Small intestine (tissue), 7 donors: ENCODE results near the gene ITM2C. TPM values are rescaled to one million over a fixed set of nuclear protein-coding genes. Genes with fewer than 3 reads are reported as not detected.
A peak's percentile ranks its signal among the peaks of the same experiment; 100 is the strongest.

Experiments used
- DNase-seq, 2 donors: peaks; one replicate each; pipeline versions ENCODE4 v3.0.0 to v3.0.0-alpha.2; 2013
- FAIRE-seq: peaks from 2 replicates; lab custom pipeline; 2012; peaks lifted over from hg19 to GRCh38; lab: Jason Lieb, UNC
- H3K27ac ChIP-seq, 3 donors: one replicate each; pipeline ENCODE4 v1.5.1; 2013; ENCODE audit warnings: low read length in 2 of 3, mild to moderate bottlenecking in 2 of 3, control low read depth in 1 of 3, inconsistent platforms in 1 of 3, low read depth in 1 of 3, moderate library complexity in 1 of 3
- H3K27me3 ChIP-seq, 3 donors: one replicate each; pipeline ENCODE4 v1.6.1; 2013; ENCODE audit warnings: low read length in 3 of 3, inconsistent platforms in 1 of 3; ENCODE audit not compliant: control insufficient read depth in 3 of 3, insufficient read depth in 3 of 3
- H3K36me3 ChIP-seq, 3 donors: one replicate each; pipeline ENCODE4 v1.6.1; 2013; ENCODE audit warnings: low read length in 3 of 3, inconsistent platforms in 1 of 3, low read depth in 1 of 3, mild to moderate bottlenecking in 1 of 3, moderate library complexity in 1 of 3; ENCODE audit not compliant: control insufficient read depth in 3 of 3, insufficient read depth in 2 of 3
- H3K4me1 ChIP-seq, 3 donors: one replicate each; pipeline ENCODE4 v1.6.1; 2013; ENCODE audit warnings: low read length in 2 of 3, inconsistent platforms in 1 of 3, low read depth in 1 of 3, mild to moderate bottlenecking in 1 of 3, moderate library complexity in 1 of 3; ENCODE audit not compliant: control insufficient read depth in 3 of 3, insufficient read depth in 2 of 3
- H3K4me3 ChIP-seq, 3 donors: one replicate each; pipeline ENCODE4 v1.5.1; 2013; ENCODE audit warnings: low read length in 3 of 3, control low read depth in 1 of 3, inconsistent platforms in 1 of 3, low read depth in 1 of 3, mild to moderate bottlenecking in 1 of 3, moderate library complexity in 1 of 3
- H3K9me3 ChIP-seq, 2 donors: one replicate each; pipeline ENCODE4 v1.6.1; 2013; ENCODE audit warnings: low read depth in 1 of 2, low read length in 1 of 2; ENCODE audit not compliant: control insufficient read depth in 2 of 2, insufficient read depth in 1 of 2
- WGBS, 3 donors: extraction: QIAGEN DNeasy Blood & Tissue Kit; methylation state at CpG; one replicate each; pipeline ENCODE4 v1.1.7; 2013; 5-methylcytosine and 5-hydroxymethylcytosine counted together
- polyA plus RNA-seq, 4 donors: library from polyadenylated mRNA; stranded (reverse) in 3 of 4; unstranded in 1 of 4; fragments of 200-250 nt in 3 of 4; fragments of 120-200 nt in 1 of 4; gene quantifications; one replicate each; pipeline versions ENCODE4 v1.2.1 to v1.2.3, GENCODE V29; 2013
- donor health status: healthy with polysubstance abuse.
- donor health status: control.
- donor health status: control.
- donor health status: Bipolar disorder and iron deficiency.
- donor health status: healthy.

Gene ITM2C
- polyA plus RNA-seq, 4 donors: 38.9 to 455 (median 168) TPM

DNA sequence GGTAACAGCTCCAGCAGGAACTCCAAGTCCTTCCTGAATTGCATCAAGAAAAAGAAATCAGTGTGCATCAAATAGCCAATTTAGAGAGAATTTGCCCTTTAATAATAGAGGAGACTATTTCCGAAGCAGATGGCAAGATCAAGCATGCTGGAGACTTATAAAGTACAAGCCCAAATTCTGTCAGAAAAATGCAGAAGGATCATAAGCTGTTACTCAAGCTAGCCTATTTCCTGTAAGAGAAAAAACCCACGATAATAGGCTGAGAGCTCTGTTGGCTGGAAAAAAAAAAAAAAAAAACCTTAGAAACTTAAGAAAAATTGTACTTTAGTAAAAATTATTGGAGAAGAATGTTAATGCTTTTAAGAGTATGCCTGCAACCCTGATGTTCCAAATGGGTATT is 24.4 kb upstream of the ITM2C start:
- H3K4me3 ChIP-seq: no peak overlapping the region
- H3K9me3 ChIP-seq: peaks cover 0 to 10% of the 10 kb centered on the region in 2 donors
- no peak overlapping the region for H3K27ac ChIP-seq
- H3K36me3 ChIP-seq: no peaks in the 10 kb centered on the region
- 52 to 74% (median 68%) methylated on average over 2 of the region's 2 CpGs for WGBS, 3 donors
- no peak for FAIRE-seq
- peaks cover 0 to 6% (median 0%) of the 10 kb centered on the region in 3 donors for H3K4me1 ChIP-seq
- H3K27me3 ChIP-seq: no peaks in the 10 kb centered on the region
- no peak for DNase-seq

DNA sequence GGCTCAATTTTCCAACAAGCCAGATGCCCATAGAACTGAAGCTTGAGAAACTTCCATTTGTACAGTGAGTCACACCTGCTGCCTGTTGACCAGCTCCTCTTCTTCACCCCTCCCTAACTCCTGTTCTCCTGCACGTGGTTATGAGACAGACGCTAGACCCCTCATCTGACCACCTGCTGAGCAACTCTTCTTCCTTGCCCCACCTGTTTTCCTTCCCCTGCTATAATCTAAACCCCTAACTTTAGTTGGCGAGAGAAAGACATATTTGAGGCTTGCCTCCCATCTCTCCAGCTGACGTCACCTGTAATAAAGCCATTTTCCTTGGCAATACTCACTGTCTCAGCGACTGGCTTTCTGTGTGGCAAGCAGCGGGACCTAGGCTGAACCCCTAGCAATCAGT is 22.3 kb upstream of the ITM2C start:
- no peaks in the 10 kb centered on the region for H3K36me3 ChIP-seq
- H3K4me1 ChIP-seq: peaks cover 0 to 6% (median 0%) of the 10 kb centered on the region in 3 donors
- FAIRE-seq (no peak), DNase-seq (peak; percentile 25 to 60)
- no peak overlapping the region for H3K4me3 ChIP-seq
- peaks cover 0 to 17% of the 10 kb centered on the region in 2 donors for H3K9me3 ChIP-seq
- 11 to 56% (median 32%) methylated on average over 6 of the region's 6 CpGs for WGBS, 3 donors
- H3K27ac ChIP-seq: no peak overlapping the region
- H3K27me3 ChIP-seq: no peaks in the 10 kb centered on the region

DNA sequence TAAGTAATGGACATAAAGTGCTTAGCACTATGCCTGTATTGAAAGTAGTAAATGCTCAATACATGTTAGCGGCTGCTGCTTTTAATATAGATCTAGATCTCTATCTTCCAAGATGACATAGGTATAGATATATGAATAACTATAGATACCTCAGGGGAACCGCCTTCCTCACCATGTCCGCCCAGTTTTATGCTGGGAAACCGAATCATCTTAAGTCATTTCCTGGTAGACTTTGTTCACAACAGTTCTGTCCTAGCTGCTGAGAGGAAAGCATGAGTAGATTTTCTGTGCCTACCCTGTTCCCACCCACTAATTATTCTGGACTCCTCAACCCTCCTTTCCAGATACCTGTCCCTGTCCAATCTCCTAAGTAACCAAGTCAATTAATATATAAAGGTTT is 21.6 kb upstream of the ITM2C start:
- no peaks in the 10 kb centered on the region for H3K36me3 ChIP-seq
- DNase-seq (peak; percentile 48 to 50), FAIRE-seq (no peak)
- H3K27me3 ChIP-seq: no peaks in the 10 kb centered on the region
- WGBS, 3 donors: 21 to 62% (median 30%) methylated on average over 4 of the region's 4 CpGs
- H3K4me1 ChIP-seq: peaks cover 0 to 6% (median 4%) of the 10 kb centered on the region in 3 donors
- no peak overlapping the region for H3K4me3 ChIP-seq
- no peak overlapping the region for H3K27ac ChIP-seq
- peaks cover 0 to 15% of the 10 kb centered on the region in 2 donors for H3K9me3 ChIP-seq

DNA sequence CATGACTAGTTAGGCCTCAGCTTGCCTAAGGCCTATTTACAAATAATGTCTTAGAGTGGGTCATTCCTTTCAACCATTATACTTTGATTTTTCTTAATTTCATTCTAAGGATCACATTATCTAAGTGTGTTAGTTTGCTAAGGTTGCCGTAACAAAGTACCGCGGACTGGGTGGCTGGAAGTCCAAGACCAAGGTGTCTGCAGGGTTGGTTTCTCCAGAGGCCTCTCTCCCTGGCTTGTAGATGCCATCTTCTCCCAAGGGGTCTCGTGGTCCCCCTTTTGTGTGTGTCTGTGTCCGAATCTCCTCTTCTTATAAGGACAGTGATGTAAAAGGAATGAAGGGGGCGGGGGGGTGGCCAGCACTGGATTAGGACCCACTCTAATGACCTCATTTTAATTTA is 18.4 kb upstream of the ITM2C start:
- Histone ChIP-seq H3K4me3 (no peak overlapping the region), H3K9me3 (peaks cover 0 to 6% of the 10 kb centered on the region in 2 donors), H3K4me1 (peaks cover 0 to 6% (median 4%) of the 10 kb centered on the region in 3 donors), H3K27ac (no peak overlapping the region), H3K36me3 (no peaks in the 10 kb centered on the region), H3K27me3 (peaks cover 0 to 7% (median 0%) of the 10 kb centered on the region in 3 donors)
- no peak for FAIRE-seq
- no peak for DNase-seq
- WGBS, 3 donors: 94 to 96% (median 96%) methylated on average over 6 of the region's 6 CpGs

GRCh38 chr2:230847883-230848388 is 16.8 kb upstream of the ITM2C start:
- peaks cover 0 to 4% (median under 1%) of the 10 kb centered on the region in 3 donors for H3K4me1 ChIP-seq
- FAIRE-seq: no peak
- H3K27me3 ChIP-seq: peaks cover 0 to 9% (median 0%) of the 10 kb centered on the region in 3 donors
- H3K27ac ChIP-seq: no peak overlapping the region
- H3K36me3 ChIP-seq: no peaks in the 10 kb centered on the region
- no peak overlapping the region for H3K4me3 ChIP-seq
- peak; percentile 80 to 93 for DNase-seq
- H3K9me3 ChIP-seq: peaks cover 0 to 9% of the 10 kb centered on the region in 2 donors
- WGBS, 3 donors: 7 to 10% (median 9%) methylated on average over 32 of the region's 32 CpGs

DNA sequence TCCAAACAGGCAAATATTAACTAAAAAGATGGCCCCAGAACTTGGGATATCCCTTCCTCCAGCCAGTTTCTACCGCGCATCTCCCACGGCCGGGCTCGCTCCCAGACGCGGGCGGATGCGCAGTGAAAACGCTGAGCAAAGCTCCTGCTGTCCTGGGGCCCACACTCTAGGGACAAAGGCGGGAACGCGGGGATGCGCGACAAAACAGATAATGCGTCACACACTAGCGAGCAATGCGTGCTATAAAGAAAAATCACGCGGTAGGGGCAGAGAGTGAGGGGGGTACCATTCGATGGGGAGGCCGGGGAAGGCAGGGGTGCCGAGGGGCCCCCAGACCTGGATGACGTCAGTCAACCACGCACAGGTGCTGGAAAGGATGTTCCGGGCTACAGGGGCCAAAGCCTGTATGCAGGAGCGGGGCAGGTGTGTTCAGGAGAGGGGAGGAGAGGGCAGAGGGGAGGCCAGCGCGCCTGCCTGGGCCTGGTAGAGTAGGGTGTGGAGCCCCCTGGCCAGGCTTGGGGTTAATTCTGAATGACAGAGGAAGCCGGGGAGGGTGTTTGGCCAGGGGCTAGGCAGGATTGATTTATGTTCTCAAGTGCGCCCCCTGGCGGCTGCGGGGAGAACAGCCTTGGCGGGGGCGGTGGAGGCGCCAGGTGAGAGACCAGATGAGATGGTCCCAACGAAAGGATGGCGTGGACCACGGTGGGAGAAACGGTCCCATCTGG is 14.9 kb upstream of the ITM2C start:
- DNase-seq (peak; percentile 32 to 64), FAIRE-seq (no peak)
- H3K4me1 ChIP-seq: peaks cover 0 to 4% (median 0%) of the 10 kb centered on the region in 3 donors
- no peaks in the 10 kb centered on the region for H3K36me3 ChIP-seq
- no peak overlapping the region for H3K4me3 ChIP-seq
- H3K27ac ChIP-seq: no peak overlapping the region
- H3K9me3 ChIP-seq: peaks cover 0 to 9% of the 10 kb centered on the region in 2 donors
- WGBS, 3 donors: 63 to 75% (median 70%) methylated on average over 40 of the region's 40 CpGs
- H3K27me3 ChIP-seq: peaks cover 0 to 9% (median 6%) of the 10 kb centered on the region in 3 donors

DNA sequence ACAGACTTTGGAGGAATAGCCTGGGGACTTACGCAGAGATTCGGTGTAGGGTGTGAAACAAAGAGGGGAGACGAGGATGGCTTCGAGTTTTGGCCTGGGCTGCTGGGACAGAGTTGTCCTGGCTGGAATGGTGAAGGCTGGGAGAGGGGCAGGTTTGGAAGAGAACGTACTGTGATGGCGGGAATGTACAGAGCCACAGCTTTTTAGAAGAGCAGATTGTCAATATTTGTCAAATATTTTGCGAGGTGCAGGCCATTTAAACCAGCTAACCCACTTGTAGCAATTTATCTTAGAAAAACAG is 14.4 kb upstream of the ITM2C start:
- Histone ChIP-seq H3K9me3 (peaks cover 0 to 9% of the 10 kb centered on the region in 2 donors), H3K27me3 (peaks cover 0 to 9% (median 6%) of the 10 kb centered on the region in 3 donors), H3K4me1 (peaks cover 0 to 4% (median 0%) of the 10 kb centered on the region in 3 donors), H3K4me3 (no peak overlapping the region), H3K36me3 (no peaks in the 10 kb centered on the region), H3K27ac (no peak overlapping the region)
- DNase-seq: no peak
- WGBS, 3 donors: 55 to 67% (median 58%) methylated on average over 7 of the region's 7 CpGs
- FAIRE-seq: no peak

DNA sequence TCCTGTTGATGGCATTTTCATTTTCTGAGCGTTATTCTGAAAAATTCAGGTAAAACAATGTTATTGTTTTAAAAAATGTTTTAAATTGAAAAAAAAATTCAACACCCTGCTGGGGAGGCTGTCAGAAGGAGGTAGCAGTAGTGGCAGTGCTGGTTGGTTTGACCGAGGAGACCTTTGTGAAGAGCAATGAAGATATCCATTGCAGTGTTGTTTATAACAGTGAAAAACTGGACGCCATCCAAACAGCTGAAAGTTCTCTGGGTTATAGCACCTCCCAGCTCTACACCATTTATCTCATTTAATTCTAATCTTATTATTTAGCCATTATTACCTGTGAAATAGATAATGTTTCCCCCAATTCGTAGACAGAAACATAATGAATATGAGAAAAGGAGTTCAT is 12.6 kb upstream of the ITM2C start:
- peaks cover 0 to 9% (median 6%) of the 10 kb centered on the region in 3 donors for H3K27me3 ChIP-seq
- no peak for FAIRE-seq
- no peak for DNase-seq
- peaks cover 0 to 2% of the 10 kb centered on the region in 2 donors for H3K9me3 ChIP-seq
- no peak overlapping the region for H3K4me3 ChIP-seq
- no peaks in the 10 kb centered on the region for H3K36me3 ChIP-seq
- no peak overlapping the region for H3K27ac ChIP-seq
- H3K4me1 ChIP-seq: peaks cover 0 to 4% (median 0%) of the 10 kb centered on the region in 3 donors
- 50 to 78% (median 63%) methylated on average over 4 of the region's 4 CpGs for WGBS, 3 donors
